ENCODE results near the gene OTOG. TPM values are rescaled to one million over a fixed set of nuclear protein-coding genes. Genes with fewer than 3 reads are reported as not detected.

The OTOG gene
- total RNA-seq, 3 donors from 2014 or later = 0.06 TPM; not detected in 2

DNA sequence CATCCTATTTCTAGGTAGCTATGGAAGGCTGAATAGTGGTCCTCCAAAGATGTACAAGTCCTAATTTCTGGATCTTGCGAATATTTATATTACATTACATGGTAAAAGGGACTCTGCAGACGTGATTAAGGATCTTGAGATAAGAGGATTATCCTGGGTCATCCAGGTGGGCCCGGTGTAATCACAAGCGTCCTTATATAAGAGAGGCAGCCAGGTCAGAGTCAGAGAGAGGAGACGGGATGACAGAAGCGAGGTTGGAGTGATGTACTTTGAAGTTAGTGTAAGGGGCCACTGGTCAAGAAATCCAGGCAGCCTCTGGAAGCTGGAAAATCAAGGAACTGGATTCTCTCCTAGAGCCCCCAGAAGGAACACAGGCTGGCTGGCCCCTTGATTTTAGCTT, 102.2 kb downstream of the OTOG start:
- H3K36me3 ChIP-seq (ENCODE audit: low read depth) = no peaks in the 10 kb centered on the region
- H3K9me3 ChIP-seq = no peaks in the 10 kb centered on the region
- DNase-seq (no peak), ATAC-seq (no peak)
- H3K4me1 ChIP-seq (ENCODE audit: low read depth) = no peaks in the 10 kb centered on the region
- H3K4me3 ChIP-seq = no peak overlapping the region
- intact Hi-C loops (cut with DNase I, micrococcal nuclease) = no loop called here
- TF ChIP-seq, protein P1, sequence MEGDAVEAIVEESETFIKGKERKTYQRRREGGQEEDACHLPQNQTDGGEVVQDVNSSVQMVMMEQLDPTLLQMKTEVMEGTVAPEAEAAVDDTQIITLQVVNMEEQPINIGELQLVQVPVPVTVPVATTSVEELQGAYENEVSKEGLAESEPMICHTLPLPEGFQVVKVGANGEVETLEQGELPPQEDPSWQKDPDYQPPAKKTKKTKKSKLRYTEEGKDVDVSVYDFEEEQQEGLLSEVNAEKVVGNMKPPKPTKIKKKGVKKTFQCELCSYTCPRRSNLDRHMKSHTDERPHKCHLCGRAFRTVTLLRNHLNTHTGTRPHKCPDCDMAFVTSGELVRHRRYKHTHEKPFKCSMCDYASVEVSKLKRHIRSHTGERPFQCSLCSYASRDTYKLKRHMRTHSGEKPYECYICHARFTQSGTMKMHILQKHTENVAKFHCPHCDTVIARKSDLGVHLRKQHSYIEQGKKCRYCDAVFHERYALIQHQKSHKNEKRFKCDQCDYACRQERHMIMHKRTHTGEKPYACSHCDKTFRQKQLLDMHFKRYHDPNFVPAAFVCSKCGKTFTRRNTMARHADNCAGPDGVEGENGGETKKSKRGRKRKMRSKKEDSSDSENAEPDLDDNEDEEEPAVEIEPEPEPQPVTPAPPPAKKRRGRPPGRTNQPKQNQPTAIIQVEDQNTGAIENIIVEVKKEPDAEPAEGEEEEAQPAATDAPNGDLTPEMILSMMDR (IDR thresholded peaks at IDR 0.05) = no peak

DNA sequence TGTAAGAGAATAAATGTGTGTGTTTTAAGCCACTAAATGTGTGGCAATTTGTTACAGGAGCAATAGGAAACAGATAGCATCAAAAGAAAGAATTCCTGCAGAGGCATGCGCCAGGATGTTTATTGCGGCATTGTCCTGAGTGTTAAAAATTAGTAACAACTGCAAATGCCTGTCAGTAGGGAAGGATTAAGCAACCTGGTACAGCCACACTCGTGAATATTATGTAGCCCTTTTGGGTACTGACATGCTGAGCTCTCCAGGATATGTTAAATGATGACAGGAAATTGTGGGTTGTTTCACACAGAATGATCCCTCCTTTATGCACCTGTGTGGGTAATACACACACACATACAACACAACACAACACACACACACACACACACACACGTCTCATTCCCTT, 102.6 kb downstream of the OTOG start:
- Histone ChIP-seq H3K9me3 (no peaks in the 10 kb centered on the region), H3K4me3 (no peak overlapping the region), H3K36me3 (ENCODE audit: low read depth) (no peaks in the 10 kb centered on the region), H3K4me1 (ENCODE audit: low read depth) (no peaks in the 10 kb centered on the region)
- ATAC-seq (no peak), DNase-seq (no peak)
- intact Hi-C loops (cut with DNase I, micrococcal nuclease) = no loop called here
- TF ChIP-seq, protein P1 (IDR thresholded peaks at IDR 0.05) = no peak

DNA sequence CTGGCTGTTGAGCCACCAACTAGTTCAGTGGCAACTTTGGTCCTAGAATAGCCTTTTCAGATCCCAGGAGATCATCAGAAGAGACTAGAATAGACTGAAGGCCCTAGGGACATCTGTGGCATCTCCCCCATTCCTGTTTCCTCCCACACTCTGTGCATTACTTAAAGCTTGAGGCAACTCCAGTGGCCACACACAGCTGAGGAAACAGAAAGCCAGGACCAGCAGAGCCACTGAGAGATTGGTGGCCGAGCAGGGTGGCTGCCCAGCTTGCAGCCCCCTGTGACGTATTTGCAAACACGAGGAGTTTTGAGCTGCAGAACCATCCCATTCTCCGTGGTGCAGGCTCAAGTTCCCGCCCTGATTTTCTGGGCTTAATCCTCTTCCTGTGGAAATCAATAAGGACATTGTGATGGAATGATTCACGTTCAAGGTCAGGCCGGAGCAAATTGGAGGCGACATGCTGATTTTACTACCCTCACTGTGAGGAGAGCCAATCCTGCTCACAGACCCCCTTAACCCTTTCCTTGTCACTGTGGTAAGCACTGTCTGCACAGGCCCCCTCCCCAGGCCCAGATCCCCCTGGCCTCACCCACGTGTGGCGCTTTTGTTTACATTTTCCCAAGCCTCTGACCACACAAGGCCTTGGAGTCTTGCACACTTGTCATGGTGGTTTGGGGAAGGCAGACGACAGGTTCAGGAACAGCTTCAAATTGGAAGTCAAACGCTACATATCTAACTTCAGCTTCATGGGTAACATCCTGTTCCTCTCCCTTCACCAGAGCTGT, 103.3 kb downstream of the OTOG start:
- Histone ChIP-seq H3K4me1 (ENCODE audit: low read depth) (no peaks in the 10 kb centered on the region), H3K9me3 (peaks cover under 1% of the 10 kb centered on the region), H3K4me3 (no peak overlapping the region), H3K36me3 (ENCODE audit: low read depth) (no peaks in the 10 kb centered on the region)
- TF ChIP-seq, protein P1 (IDR thresholded peaks at IDR 0.05) = no peak
- DNase-seq (no peak), ATAC-seq (no peak)
- intact Hi-C loops (cut with DNase I, micrococcal nuclease) = no loop called here

DNA sequence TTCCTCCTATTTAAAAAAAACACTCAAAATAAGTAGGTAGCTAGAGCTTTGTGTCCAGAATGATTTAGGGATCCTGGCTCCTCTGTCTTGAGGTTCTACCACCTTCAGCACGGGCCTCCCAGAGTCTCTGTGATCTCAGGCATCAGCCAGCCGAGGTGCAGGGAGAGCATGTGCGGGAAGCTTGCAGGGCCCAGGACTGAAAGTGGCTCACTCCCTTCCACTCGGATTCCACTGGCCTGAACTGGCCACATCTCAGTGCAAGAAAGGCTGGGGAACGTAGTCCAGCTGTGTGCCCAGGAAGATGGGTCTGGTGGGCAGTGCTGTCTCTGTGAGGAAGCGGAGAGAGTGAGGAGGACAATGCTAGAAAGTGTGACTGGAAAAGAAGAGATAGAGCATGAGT, 104.0 kb downstream of the OTOG start:
- no peak overlapping the region for H3K4me3 ChIP-seq
- DNase-seq = no peak

DNA sequence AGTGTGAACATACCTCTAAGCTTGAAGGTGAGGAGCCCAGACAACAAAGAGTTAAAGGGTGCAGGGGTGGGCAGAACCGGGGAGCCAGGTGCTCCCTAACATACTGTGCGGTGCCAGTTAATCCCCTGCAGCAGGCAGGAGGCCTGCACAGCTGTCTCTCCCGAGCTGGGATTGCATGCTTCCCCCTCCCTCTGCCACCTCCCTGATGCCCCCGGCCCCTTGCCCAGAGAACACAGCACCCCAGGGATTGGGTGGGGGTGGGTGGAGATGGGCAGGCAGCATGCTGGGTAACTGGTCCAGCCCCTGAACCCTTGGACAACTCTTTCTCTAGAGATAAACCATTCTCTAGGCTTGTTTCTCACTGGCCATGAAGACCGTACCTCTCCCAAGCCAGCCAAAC, 104.6 kb downstream of the OTOG start:
- intact Hi-C loops (cut with DNase I, micrococcal nuclease) = no loop called here

More for the DNA sequence above, 104.0 kb downstream of the OTOG start:
- Histone ChIP-seq H3K36me3 (ENCODE audit: low read depth) (no peaks in the 10 kb centered on the region), H3K4me1 (ENCODE audit: low read depth) (no peaks in the 10 kb centered on the region), H3K9me3 (peaks cover 3% of the 10 kb centered on the region)
- TF ChIP-seq, protein P1 (IDR thresholded peaks at IDR 0.05) = no peak
- no peak for ATAC-seq
- intact Hi-C loops (cut with DNase I, micrococcal nuclease) = no loop called here

More for the DNA sequence above, 104.6 kb downstream of the OTOG start:
- H3K4me3 ChIP-seq = no peak overlapping the region
- H3K4me1 ChIP-seq (ENCODE audit: low read depth) = no peaks in the 10 kb centered on the region
- TF ChIP-seq, protein P1 (IDR thresholded peaks at IDR 0.05) = no peak
- no peak for DNase-seq
- H3K9me3 ChIP-seq = peaks cover 3% of the 10 kb centered on the region
- no peaks in the 10 kb centered on the region for H3K36me3 ChIP-seq (ENCODE audit: low read depth)
- ATAC-seq = no peak

All from mucosa of descending colon (tissue), 3 donors.